GM18526 (cell line): Measurements from ENCODE around the gene HNRNPDL.

ENCODE experiments used
- POLR2A ChIP-seq: IDR thresholded peaks from 3 replicates; pipeline ENCODE4 v1.6.1; 2011; ENCODE audit not compliant: insufficient read length; ENCODE audit errors: extremely low read depth

HNRNPDL gene

GRCh38 chr4:82402196-82402775 is 28.0 kb downstream of the HNRNPDL start:
- TF ChIP-seq POLR2A, result no peak

- TF ChIP-seq POLR2A, result no peak
Observed at GRCh38 chr4:82401600-82401999, 28.7 kb downstream of the HNRNPDL start.

- no peak for TF ChIP-seq POLR2A
Observed at GRCh38 chr4:82398263-82398662, 32.0 kb downstream of the HNRNPDL start.

GRCh38 chr4:82397527-82397926 is 32.7 kb downstream of the HNRNPDL start:
- no peak for TF ChIP-seq POLR2A

GRCh38 chr4:82394896-82395295 is 35.4 kb downstream of the HNRNPDL start:
- TF ChIP-seq POLR2A, result no peak

GRCh38 chr4:82388405-82388804 is 41.9 kb downstream of the HNRNPDL start:
- TF ChIP-seq POLR2A, result no peak

GRCh38 chr4:82382751-82383150 is 47.5 kb downstream of the HNRNPDL start:
- no peak for TF ChIP-seq POLR2A

GRCh38 chr4:82381661-82382296 is 48.5 kb downstream of the HNRNPDL start:
- no peak for TF ChIP-seq POLR2A

GRCh38 chr4:82381235-82381634 is 49.0 kb downstream of the HNRNPDL start:
- no peak for TF ChIP-seq POLR2A

GRCh38 chr4:82380831-82381230 is 49.4 kb downstream of the HNRNPDL start:
- no peak for TF ChIP-seq POLR2A

GRCh38 chr4:82380344-82380743 is 49.9 kb downstream of the HNRNPDL start:
- TF ChIP-seq POLR2A, result no peak

GRCh38 chr4:82376109-82376508 is 54.2 kb downstream of the HNRNPDL start:
- no peak for TF ChIP-seq POLR2A

GRCh38 chr4:82373816-82374625 is 56.2 kb downstream of the HNRNPDL start, which contains the start of gene HNRNPD:
TSS of gene HNRNPD (minus strand) at chr4:82373991. CDS start at chr4:82373678, 313 bp downstream.
- TF ChIP-seq POLR2A, result peak; percentile 93

GRCh38 chr4:82373486-82373815 is 56.8 kb downstream of the HNRNPDL start:
- TF ChIP-seq POLR2A, result no peak
